Liver (tissue), 9 donors: ENCODE results near the gene KIF5A. TPM values are rescaled to one million over a fixed set of nuclear protein-coding genes. Genes with fewer than 3 reads are reported as not detected.

ENCODE experiments used
- DNase-seq: peaks from one replicate; pipeline ENCODE4 v3.0.0-alpha.2; 2017; ENCODE audit warnings: low spot score
- H3K27ac ChIP-seq, 2 donors: one replicate each; pipeline ENCODE4 v1.7.0; 2013; ENCODE audit warnings: inconsistent platforms in 2 of 2, low read length in 2 of 2, control low read depth in 1 of 2, low read depth in 1 of 2, mild to moderate bottlenecking in 1 of 2
- H3K27me3 ChIP-seq, 4 donors: one replicate each; pipeline versions ENCODE4 v1.6.1 to v1.7.0; 2013; ENCODE audit warnings: low read length in 3 of 4, inconsistent platforms in 1 of 4, mild to moderate bottlenecking in 1 of 4, moderate library complexity in 1 of 4; ENCODE audit not compliant: control insufficient read depth in 4 of 4, insufficient read depth in 4 of 4
- H3K36me3 ChIP-seq, 4 donors: one replicate each; pipeline versions ENCODE4 v1.6.1 to v1.7.0; 2013; ENCODE audit warnings: low read length in 3 of 4, mild to moderate bottlenecking in 3 of 4, low read depth in 1 of 4, moderate library complexity in 1 of 4; ENCODE audit not compliant: control insufficient read depth in 4 of 4, insufficient read depth in 3 of 4
- H3K4me1 ChIP-seq, 4 donors: one replicate each; pipeline versions ENCODE4 v1.6.1 to v1.7.0; 2013; ENCODE audit warnings: low read length in 3 of 4, mild to moderate bottlenecking in 3 of 4, moderate library complexity in 1 of 4; ENCODE audit not compliant: control insufficient read depth in 4 of 4, insufficient read depth in 4 of 4
- H3K4me3 ChIP-seq, 3 donors: one replicate each; pipeline versions ENCODE4 v1.6.1 to v1.7.0; 2013; ENCODE audit warnings: low read length in 3 of 3, control low read depth in 1 of 3, low read depth in 1 of 3, mild to moderate bottlenecking in 1 of 3
- H3K9ac ChIP-seq, 2 donors: one replicate each; pipeline ENCODE4 v1.7.0; 2013; ENCODE audit warnings: low read length in 2 of 2, mild to moderate bottlenecking in 2 of 2, moderate library complexity in 2 of 2, control low read depth in 1 of 2, low read depth in 1 of 2
- H3K9me3 ChIP-seq, 4 donors: one replicate each; pipeline versions ENCODE4 v1.6.1 to v1.7.0; 2013; ENCODE audit warnings: low read length in 3 of 4; ENCODE audit not compliant: control insufficient read depth in 4 of 4
- ATF3 ChIP-seq: IDR thresholded peaks from 2 replicates; pipeline ENCODE4 v1.6.1; 2016; ENCODE audit warnings: antibody characterized with exemption
- EGR1 ChIP-seq, 2 donors: IDR thresholded peaks; 2 replicates each; pipeline ENCODE4 v1.6.1; 2016 to 2018; ENCODE audit warnings: antibody characterized with exemption in 2 of 2, low read depth in 2 of 2
- FOXA1 ChIP-seq: IDR thresholded peaks from 2 replicates; pipeline ENCODE4 v1.6.1; 2016; ENCODE audit warnings: antibody characterized with exemption
- FOXA2 ChIP-seq: IDR thresholded peaks from 2 replicates; pipeline ENCODE4 v1.6.1; 2016; ENCODE audit warnings: antibody characterized with exemption
- GABPA ChIP-seq, 2 donors: IDR thresholded peaks in 1 of 2; conservative IDR thresholded peaks in 1 of 2; 2 replicates each; pipeline ENCODE4 v1.6.1; 2016; ENCODE audit warnings: antibody characterized with exemption in 2 of 2, mild to moderate bottlenecking in 1 of 2, moderate library complexity in 1 of 2
- HNF4A ChIP-seq, 2 donors: conservative IDR thresholded peaks; 2 replicates each; pipeline ENCODE4 v1.6.1; 2016; ENCODE audit warnings: antibody characterized with exemption in 2 of 2, mild to moderate bottlenecking in 2 of 2
- HNF4G ChIP-seq: IDR thresholded peaks from 2 replicates; pipeline ENCODE4 v1.6.1; 2016; ENCODE audit warnings: antibody characterized with exemption
- MAX ChIP-seq: IDR thresholded peaks from 2 replicates; pipeline ENCODE4 v1.6.1; 2016; ENCODE audit warnings: antibody characterized with exemption
- NR2F2 ChIP-seq: IDR thresholded peaks from 2 replicates; pipeline ENCODE4 v1.6.1; 2016; ENCODE audit warnings: antibody characterized with exemption
- RXRA ChIP-seq, 2 donors: IDR thresholded peaks; 2 replicates each; pipeline ENCODE4 v1.6.1; 2017 to 2018; ENCODE audit warnings: antibody characterized with exemption in 2 of 2, mild to moderate bottlenecking in 1 of 2
- SP1 ChIP-seq: IDR thresholded peaks from 2 replicates; pipeline ENCODE4 v1.6.1; 2018; ENCODE audit warnings: antibody characterized with exemption, mild to moderate bottlenecking
- TAF1 ChIP-seq: conservative IDR thresholded peaks from 2 replicates; pipeline ENCODE4 v1.6.1; 2016; ENCODE audit warnings: antibody characterized with exemption, mild to moderate bottlenecking
- YY1 ChIP-seq: IDR thresholded peaks from 2 replicates; pipeline ENCODE4 v1.6.1; 2016; ENCODE audit warnings: antibody characterized with exemption, mild to moderate bottlenecking
- WGBS: extraction: QIAGEN DNeasy Blood & Tissue Kit; methylation state at CpG from one replicate; pipeline ENCODE4 v1.1.7; 2013; 5-methylcytosine and 5-hydroxymethylcytosine counted together
- polyA plus RNA-seq, 2 donors: library from polyadenylated mRNA; stranded (reverse) in 1 of 2; unstranded in 1 of 2; fragments of 200-250 nt in 1 of 2; fragments of >200 nt in 1 of 2; fragmentation: Nextera tagmentation in 1 of 2; extraction: Ambion mirVana in 1 of 2; gene quantifications; one replicate each; pipeline versions ENCODE4 v1.2.1 to v1.2.3, GENCODE V29; 2013 to 2015
- total RNA-seq, 2 donors: library from RNA; depleted of rRNA; stranded (reverse); fragments of >200 nt; gene quantifications; one replicate each; pipeline ENCODE4 v1.2.3, GENCODE V29; 2014
- TF ChIP-seq, protein P1 (sequence below): IDR thresholded peaks from 2 replicates; pipeline ENCODE4 v1.6.1; 2016; ENCODE audit warnings: antibody characterized with exemption, mild to moderate bottlenecking
- TF ChIP-seq, protein P2 (sequence below): fragments of 150-350 bp; IDR thresholded peaks from 2 replicates; pipeline ENCODE4 v1.5.1; 2017; ENCODE audit warnings: improper control_type of control experiment, low read depth, low read length; ENCODE audit not compliant: missing input control
- TF ChIP-seq, protein P3 (sequence below): IDR thresholded peaks from 2 replicates; pipeline ENCODE4 v1.6.1; 2016; ENCODE audit warnings: antibody characterized with exemption
- donor health status: healthy.
- donor health status: healthy.
- donor health status: healthy.
- donor health status: healthy.
- donor health status: healthy.

The KIF5A gene
- total and polyA plus RNA-seq, 4 donors = 0.01 to 0.42 TPM; not detected in 2

DNA sequence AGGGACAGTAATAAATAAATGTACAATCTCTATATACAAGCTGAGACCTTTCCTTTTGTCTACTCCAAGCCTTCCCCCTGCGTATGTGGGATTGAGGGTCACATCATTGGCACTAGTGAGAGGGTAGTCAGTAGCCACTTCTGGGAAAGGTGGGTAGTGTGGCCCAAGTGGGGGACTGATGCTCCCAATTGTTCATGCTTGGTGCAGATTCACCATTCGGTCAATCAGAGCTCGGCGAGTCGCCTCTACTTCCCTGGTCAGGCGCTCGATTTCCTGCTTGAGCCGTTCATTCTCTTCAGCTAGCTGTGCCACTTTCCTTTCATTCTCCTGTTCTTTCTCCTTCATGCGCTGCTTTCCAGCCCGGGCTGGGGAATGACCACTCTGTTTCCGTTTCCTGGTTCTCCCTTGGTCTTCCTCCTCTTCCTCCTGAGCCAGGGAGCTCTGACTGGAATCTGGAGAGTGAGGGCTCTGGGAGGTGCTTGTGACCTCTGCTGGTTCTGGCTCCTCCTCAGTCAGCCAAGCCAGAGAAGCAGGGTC lies 33.2 kb upstream of the KIF5A start:
- no peaks in the 10 kb centered on the region for H3K9me3 ChIP-seq
- no peak for DNase-seq
- H3K27ac ChIP-seq = no peak overlapping the region
- peaks cover 5 to 53% (median 48%) of the 10 kb centered on the region in 4 donors for H3K36me3 ChIP-seq
- no peak overlapping the region for H3K9ac ChIP-seq
- H3K27me3 ChIP-seq = no peaks in the 10 kb centered on the region
- H3K4me1 ChIP-seq = peaks cover 4 to 32% (median 18%) of the 10 kb centered on the region in 4 donors
- 85% methylated on average over 11 of the region's 11 CpGs for WGBS
- no peak overlapping the region for H3K4me3 ChIP-seq
- TF ChIP-seq, protein P1, sequence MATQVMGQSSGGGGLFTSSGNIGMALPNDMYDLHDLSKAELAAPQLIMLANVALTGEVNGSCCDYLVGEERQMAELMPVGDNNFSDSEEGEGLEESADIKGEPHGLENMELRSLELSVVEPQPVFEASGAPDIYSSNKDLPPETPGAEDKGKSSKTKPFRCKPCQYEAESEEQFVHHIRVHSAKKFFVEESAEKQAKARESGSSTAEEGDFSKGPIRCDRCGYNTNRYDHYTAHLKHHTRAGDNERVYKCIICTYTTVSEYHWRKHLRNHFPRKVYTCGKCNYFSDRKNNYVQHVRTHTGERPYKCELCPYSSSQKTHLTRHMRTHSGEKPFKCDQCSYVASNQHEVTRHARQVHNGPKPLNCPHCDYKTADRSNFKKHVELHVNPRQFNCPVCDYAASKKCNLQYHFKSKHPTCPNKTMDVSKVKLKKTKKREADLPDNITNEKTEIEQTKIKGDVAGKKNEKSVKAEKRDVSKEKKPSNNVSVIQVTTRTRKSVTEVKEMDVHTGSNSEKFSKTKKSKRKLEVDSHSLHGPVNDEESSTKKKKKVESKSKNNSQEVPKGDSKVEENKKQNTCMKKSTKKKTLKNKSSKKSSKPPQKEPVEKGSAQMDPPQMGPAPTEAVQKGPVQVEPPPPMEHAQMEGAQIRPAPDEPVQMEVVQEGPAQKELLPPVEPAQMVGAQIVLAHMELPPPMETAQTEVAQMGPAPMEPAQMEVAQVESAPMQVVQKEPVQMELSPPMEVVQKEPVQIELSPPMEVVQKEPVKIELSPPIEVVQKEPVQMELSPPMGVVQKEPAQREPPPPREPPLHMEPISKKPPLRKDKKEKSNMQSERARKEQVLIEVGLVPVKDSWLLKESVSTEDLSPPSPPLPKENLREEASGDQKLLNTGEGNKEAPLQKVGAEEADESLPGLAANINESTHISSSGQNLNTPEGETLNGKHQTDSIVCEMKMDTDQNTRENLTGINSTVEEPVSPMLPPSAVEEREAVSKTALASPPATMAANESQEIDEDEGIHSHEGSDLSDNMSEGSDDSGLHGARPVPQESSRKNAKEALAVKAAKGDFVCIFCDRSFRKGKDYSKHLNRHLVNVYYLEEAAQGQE = no peak
- no peak for TF ChIP-seq RXRA (IDR thresholded peaks at IDR 0.05)
- TF ChIP-seq FOXA2 = no peak
- no peak for TF ChIP-seq SP1
- no peak for TF ChIP-seq FOXA1
- TF ChIP-seq, protein P2, sequence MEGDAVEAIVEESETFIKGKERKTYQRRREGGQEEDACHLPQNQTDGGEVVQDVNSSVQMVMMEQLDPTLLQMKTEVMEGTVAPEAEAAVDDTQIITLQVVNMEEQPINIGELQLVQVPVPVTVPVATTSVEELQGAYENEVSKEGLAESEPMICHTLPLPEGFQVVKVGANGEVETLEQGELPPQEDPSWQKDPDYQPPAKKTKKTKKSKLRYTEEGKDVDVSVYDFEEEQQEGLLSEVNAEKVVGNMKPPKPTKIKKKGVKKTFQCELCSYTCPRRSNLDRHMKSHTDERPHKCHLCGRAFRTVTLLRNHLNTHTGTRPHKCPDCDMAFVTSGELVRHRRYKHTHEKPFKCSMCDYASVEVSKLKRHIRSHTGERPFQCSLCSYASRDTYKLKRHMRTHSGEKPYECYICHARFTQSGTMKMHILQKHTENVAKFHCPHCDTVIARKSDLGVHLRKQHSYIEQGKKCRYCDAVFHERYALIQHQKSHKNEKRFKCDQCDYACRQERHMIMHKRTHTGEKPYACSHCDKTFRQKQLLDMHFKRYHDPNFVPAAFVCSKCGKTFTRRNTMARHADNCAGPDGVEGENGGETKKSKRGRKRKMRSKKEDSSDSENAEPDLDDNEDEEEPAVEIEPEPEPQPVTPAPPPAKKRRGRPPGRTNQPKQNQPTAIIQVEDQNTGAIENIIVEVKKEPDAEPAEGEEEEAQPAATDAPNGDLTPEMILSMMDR = no peak
- TF ChIP-seq YY1 = no peak
- no peak for TF ChIP-seq TAF1
- no peak for TF ChIP-seq ATF3
- no peak for TF ChIP-seq GABPA (IDR thresholded peaks at IDR 0.05 in 1 of 2, conservative IDR thresholded peaks at IDR 0.05 in 1 of 2)
- TF ChIP-seq EGR1 (IDR thresholded peaks at IDR 0.05; ENCODE audit: low read depth in 2 of 2) = no peak
- TF ChIP-seq HNF4A (conservative IDR thresholded peaks at IDR 0.05) = no peak
- TF ChIP-seq NR2F2 = no peak
- TF ChIP-seq, protein P3, sequence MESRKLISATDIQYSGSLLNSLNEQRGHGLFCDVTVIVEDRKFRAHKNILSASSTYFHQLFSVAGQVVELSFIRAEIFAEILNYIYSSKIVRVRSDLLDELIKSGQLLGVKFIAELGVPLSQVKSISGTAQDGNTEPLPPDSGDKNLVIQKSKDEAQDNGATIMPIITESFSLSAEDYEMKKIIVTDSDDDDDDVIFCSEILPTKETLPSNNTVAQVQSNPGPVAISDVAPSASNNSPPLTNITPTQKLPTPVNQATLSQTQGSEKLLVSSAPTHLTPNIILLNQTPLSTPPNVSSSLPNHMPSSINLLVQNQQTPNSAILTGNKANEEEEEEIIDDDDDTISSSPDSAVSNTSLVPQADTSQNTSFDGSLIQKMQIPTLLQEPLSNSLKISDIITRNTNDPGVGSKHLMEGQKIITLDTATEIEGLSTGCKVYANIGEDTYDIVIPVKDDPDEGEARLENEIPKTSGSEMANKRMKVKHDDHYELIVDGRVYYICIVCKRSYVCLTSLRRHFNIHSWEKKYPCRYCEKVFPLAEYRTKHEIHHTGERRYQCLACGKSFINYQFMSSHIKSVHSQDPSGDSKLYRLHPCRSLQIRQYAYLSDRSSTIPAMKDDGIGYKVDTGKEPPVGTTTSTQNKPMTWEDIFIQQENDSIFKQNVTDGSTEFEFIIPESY = no peak
- no peak for TF ChIP-seq HNF4G

DNA sequence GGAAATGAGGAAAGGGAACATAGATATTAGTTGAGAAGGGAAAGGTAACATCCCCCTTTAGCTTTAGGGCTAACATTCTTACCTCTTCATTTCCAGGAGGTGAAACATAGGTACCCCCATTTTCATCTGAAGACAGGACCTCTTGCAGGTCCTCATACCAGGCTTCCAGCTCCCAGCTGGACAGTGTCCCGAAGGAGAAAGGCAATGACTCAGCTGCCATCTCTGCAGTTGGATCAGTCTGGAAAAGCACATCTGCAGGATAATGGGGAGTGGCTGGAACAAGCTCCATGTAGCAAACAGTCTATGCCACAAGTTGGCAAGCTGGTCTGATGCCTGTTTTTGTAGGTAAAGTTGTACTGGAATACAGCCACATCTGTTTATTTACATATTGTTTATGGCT lies 32.7 kb upstream of the KIF5A start:
- peaks cover 4 to 37% (median 19%) of the 10 kb centered on the region in 4 donors for H3K4me1 ChIP-seq
- no peak overlapping the region for H3K27ac ChIP-seq
- no peak overlapping the region for H3K4me3 ChIP-seq
- no peaks in the 10 kb centered on the region for H3K9me3 ChIP-seq
- no peak for DNase-seq
- no peak overlapping the region for H3K9ac ChIP-seq
- 56% methylated on average over 1 of the region's 1 CpG for WGBS
- H3K27me3 ChIP-seq = no peaks in the 10 kb centered on the region
- H3K36me3 ChIP-seq = peaks cover 5 to 48% (median 43%) of the 10 kb centered on the region in 4 donors
- TF ChIP-seq, protein P2 = no peak
- TF ChIP-seq RXRA (IDR thresholded peaks at IDR 0.05) (no peak), FOXA2 (no peak), MAX (no peak), EGR1 (IDR thresholded peaks at IDR 0.05; ENCODE audit: low read depth in 2 of 2) (no peak), NR2F2 (no peak), HNF4G (no peak), GABPA (IDR thresholded peaks at IDR 0.05 in 1 of 2, conservative IDR thresholded peaks at IDR 0.05 in 1 of 2) (no peak), SP1 (no peak), ATF3 (no peak)
- TF ChIP-seq, protein P3 = no peak
